Endothelial cell (in vitro differentiated cells): ENCODE measurements around the gene MAGI2. TPM values are rescaled to one million over a fixed set of nuclear protein-coding genes. Genes with fewer than 3 reads are reported as not detected.

Source experiments
- DNase-seq: peaks from one replicate; pipeline ENCODE4 v3.0.0; 2021; ENCODE audit warnings: low spot score
- H3K27ac Mint-ChIP-seq: one replicate; pipeline ENCODE4 v1.8.0; 2021; ENCODE audit warnings: mixed read lengths, inconsistent platforms; ENCODE audit not compliant: unreplicated experiment
- H3K27me3 Mint-ChIP-seq: one replicate; pipeline ENCODE4 v1.8.0; 2021; ENCODE audit warnings: mild to moderate bottlenecking, moderate library complexity, mixed read lengths, inconsistent platforms; ENCODE audit not compliant: unreplicated experiment
- H3K36me3 Mint-ChIP-seq: one replicate; pipeline ENCODE4 v1.8.0; 2021; ENCODE audit warnings: mild to moderate bottlenecking, low read depth, mixed read lengths, inconsistent platforms; ENCODE audit not compliant: unreplicated experiment
- H3K4me1 Mint-ChIP-seq: one replicate; pipeline ENCODE4 v1.8.0; 2021; ENCODE audit warnings: mild to moderate bottlenecking, mixed read lengths, inconsistent platforms; ENCODE audit not compliant: unreplicated experiment
- H3K4me3 Mint-ChIP-seq: one replicate; pipeline ENCODE4 v1.8.0; 2021; ENCODE audit warnings: mild to moderate bottlenecking, mixed read lengths, inconsistent platforms; ENCODE audit not compliant: unreplicated experiment
- H3K9me3 Mint-ChIP-seq: one replicate; pipeline ENCODE4 v1.8.0; 2021; ENCODE audit warnings: mixed read lengths, inconsistent platforms; ENCODE audit not compliant: unreplicated experiment
- total RNA-seq: library from RNA; stranded (reverse); fragmentation: NEBNext Ultra II Directional; extraction: Animal tissue kit (Norgen Biotek cat#: 25700); gene quantifications from one replicate; pipeline ENCODE4 v1.2.1, GENCODE V29; 2021; ENCODE audit not compliant: unreplicated experiment
- TF ChIP-seq, protein P1 (sequence below): fragments of 200-600 bp; sonication (generic); IDR thresholded peaks from one replicate; pipeline ENCODE4 v1.5.0; 2021; ENCODE audit warnings: antibody characterized with exemption; ENCODE audit not compliant: unreplicated experiment

The MAGI2 gene
- total RNA-seq, 1 donor from 2014 or later: 6.3 TPM

DNA sequence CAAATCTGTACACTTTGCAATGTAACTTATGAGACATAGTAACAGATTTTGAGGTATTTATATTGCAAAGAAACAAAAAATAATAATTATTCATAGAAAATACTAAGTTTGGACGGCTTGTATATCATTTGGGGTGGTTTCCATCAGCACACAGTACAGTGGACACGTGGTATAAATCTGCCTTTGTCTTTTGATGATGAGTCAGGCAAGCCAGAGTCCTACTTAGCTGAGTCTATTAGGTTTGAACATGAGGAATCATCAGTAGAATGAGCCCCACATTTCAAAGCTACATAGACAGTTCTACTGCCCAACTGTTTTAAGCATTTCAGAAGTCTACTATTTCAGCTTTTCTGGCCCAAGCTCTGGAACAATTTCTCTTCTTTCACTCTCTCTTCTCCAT is 851.7 kb downstream of the MAGI2 start:
- Mint-ChIP-seq H3K9me3 (no peaks in the 10 kb centered on the region), H3K36me3 (no peaks in the 10 kb centered on the region), H3K27ac (no peak overlapping the region), H3K27me3 (peaks cover 2% of the 10 kb centered on the region), H3K4me1 (no peaks in the 10 kb centered on the region), H3K4me3 (no peak overlapping the region)
- no peak for DNase-seq
- TF ChIP-seq, protein P1, sequence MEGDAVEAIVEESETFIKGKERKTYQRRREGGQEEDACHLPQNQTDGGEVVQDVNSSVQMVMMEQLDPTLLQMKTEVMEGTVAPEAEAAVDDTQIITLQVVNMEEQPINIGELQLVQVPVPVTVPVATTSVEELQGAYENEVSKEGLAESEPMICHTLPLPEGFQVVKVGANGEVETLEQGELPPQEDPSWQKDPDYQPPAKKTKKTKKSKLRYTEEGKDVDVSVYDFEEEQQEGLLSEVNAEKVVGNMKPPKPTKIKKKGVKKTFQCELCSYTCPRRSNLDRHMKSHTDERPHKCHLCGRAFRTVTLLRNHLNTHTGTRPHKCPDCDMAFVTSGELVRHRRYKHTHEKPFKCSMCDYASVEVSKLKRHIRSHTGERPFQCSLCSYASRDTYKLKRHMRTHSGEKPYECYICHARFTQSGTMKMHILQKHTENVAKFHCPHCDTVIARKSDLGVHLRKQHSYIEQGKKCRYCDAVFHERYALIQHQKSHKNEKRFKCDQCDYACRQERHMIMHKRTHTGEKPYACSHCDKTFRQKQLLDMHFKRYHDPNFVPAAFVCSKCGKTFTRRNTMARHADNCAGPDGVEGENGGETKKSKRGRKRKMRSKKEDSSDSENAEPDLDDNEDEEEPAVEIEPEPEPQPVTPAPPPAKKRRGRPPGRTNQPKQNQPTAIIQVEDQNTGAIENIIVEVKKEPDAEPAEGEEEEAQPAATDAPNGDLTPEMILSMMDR: no peak

GRCh38 chr7:78594156-78594555 is 859.3 kb downstream of the MAGI2 start:
- no peaks in the 10 kb centered on the region for H3K4me1 Mint-ChIP-seq
- TF ChIP-seq, protein P1: no peak
- no peak overlapping the region for H3K4me3 Mint-ChIP-seq
- no peaks in the 10 kb centered on the region for H3K9me3 Mint-ChIP-seq
- no peak for DNase-seq
- H3K27me3 Mint-ChIP-seq: peaks cover 2% of the 10 kb centered on the region
- no peaks in the 10 kb centered on the region for H3K36me3 Mint-ChIP-seq
- H3K27ac Mint-ChIP-seq: no peak overlapping the region

GRCh38 chr7:78588393-78588792 is 865.1 kb downstream of the MAGI2 start:
- no peaks in the 10 kb centered on the region for H3K4me1 Mint-ChIP-seq
- peaks cover 5% of the 10 kb centered on the region for H3K27me3 Mint-ChIP-seq
- no peaks in the 10 kb centered on the region for H3K36me3 Mint-ChIP-seq
- no peak overlapping the region for H3K4me3 Mint-ChIP-seq
- H3K27ac Mint-ChIP-seq: no peak overlapping the region
- TF ChIP-seq, protein P1: no peak
- no peak for DNase-seq
- no peaks in the 10 kb centered on the region for H3K9me3 Mint-ChIP-seq

DNA sequence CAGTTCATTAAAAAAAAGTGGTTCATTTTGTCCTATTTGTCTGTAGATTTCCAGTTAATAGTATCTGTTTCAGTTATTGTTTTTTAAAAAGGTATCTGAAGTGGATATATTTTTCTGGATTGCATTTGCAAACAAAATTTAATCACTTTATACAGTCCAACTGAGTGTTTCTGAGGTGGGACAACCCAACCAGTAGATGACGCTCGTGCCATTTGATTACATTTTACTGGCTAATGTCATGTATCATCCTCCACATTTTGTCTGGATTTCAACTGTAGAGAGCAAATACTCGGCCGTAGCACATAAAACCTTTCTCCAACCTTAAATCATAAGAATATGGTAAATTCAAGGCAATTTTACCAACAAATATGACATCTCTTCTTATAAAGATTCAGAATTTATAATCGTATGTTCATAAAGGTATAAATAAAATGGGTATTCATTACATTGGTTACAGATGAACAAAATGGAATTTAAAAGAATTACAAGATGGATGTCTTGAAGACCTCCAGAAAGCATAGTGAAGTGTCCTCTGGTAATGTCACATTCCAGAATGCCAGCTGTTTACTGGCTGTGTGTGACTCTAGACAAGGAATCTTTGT is 865.9 kb downstream of the MAGI2 start:
- Mint-ChIP-seq H3K36me3 (no peaks in the 10 kb centered on the region), H3K4me3 (no peak overlapping the region), H3K9me3 (no peaks in the 10 kb centered on the region), H3K27ac (no peak overlapping the region), H3K27me3 (peaks cover 5% of the 10 kb centered on the region), H3K4me1 (no peaks in the 10 kb centered on the region)
- TF ChIP-seq, protein P1: no peak
- no peak for DNase-seq

- H3K36me3 Mint-ChIP-seq: no peaks in the 10 kb centered on the region
- H3K9me3 Mint-ChIP-seq: no peaks in the 10 kb centered on the region
- H3K4me3 Mint-ChIP-seq: no peak overlapping the region
- no peak for DNase-seq
- TF ChIP-seq, protein P1: no peak
- H3K4me1 Mint-ChIP-seq: no peaks in the 10 kb centered on the region
- peaks cover 3% of the 10 kb centered on the region for H3K27me3 Mint-ChIP-seq
- H3K27ac Mint-ChIP-seq: no peak overlapping the region
Observed at GRCh38 chr7:78585980-78586379, 867.5 kb downstream of the MAGI2 start.
